Heart left ventricle (tissue), 13 donors: ENCODE measurements around the gene CSNK1D.

Source experiments
- POLR2A ChIP-seq, 2 donors: fragments of 450-650 bp; IDR thresholded peaks; one replicate each; pipeline ENCODE4 v1.6.1; 2017; ENCODE audit warnings: antibody characterized with exemption in 2 of 2, mild to moderate bottlenecking in 2 of 2, moderate library complexity in 2 of 2
- TF ChIP-seq, protein P1 (sequence below), 12 donors: fragments of 200-600 bp; sonication (generic) in 4 of 12; IDR thresholded peaks; one replicate each; pipeline versions ENCODE4 v1.5.0 to v1.8.0; 2018 to 2022; ENCODE audit warnings: antibody characterized with exemption in 12 of 12, mild to moderate bottlenecking in 5 of 12
- donor health status: ischemic (EF 13 %, LVEDD 7.1; RV severe dilation, severe dysfunction).
- donor health status: DM: no; HTN: yes; CAD: no.
- donor health status: DM: no; HTN: no; CAD: no.
- donor health status: ischemic (EF 25% LVEDD 6.9; RV normal size, moderate dysfunction).
- donor health status: ischemic (EF 25% LVEDD 5.7; RV mildly dilated, moderate dysfunction).
- donor health status: ischemic (EF 35%, LVEDD 5.7; RV mildly dilated, moderate dysfunction).
- donor health status: nonischemic (EF 11% LVEDD 7.7; RV severe dilation, severe dysfunction).
- donor health status: DM: yes; HTN: yes; CAD: no.
- donor health status: PGD.
- donor health status: ischemic (EF 29% LVEDD 5.4; RV normal size, mild dysfunction).
- donor health status: nonischemic (EF 23%, LVEDD 6.1; RV moderate dilation, normal function).

DNA sequence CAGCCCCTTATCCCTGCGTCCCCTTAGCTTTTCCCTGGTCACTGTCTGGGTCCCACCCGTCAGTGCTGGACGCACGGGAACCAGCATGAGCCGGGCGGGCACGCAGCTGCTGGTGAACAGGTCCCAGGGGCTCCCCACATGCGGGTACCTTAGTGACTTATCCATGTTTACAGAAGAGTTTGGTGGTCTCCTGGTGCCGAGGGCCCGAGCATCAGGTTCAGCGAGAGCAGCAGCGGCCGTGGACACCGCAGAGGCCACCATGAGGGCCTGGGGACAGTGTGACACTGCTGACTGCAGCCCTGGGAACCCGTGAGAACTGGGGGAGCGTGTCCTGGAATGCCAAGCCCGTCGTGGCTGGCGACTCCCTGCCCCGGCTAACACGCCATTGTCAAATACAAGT, 37.4 kb upstream of the CSNK1D start:
- TF ChIP-seq, protein P1, sequence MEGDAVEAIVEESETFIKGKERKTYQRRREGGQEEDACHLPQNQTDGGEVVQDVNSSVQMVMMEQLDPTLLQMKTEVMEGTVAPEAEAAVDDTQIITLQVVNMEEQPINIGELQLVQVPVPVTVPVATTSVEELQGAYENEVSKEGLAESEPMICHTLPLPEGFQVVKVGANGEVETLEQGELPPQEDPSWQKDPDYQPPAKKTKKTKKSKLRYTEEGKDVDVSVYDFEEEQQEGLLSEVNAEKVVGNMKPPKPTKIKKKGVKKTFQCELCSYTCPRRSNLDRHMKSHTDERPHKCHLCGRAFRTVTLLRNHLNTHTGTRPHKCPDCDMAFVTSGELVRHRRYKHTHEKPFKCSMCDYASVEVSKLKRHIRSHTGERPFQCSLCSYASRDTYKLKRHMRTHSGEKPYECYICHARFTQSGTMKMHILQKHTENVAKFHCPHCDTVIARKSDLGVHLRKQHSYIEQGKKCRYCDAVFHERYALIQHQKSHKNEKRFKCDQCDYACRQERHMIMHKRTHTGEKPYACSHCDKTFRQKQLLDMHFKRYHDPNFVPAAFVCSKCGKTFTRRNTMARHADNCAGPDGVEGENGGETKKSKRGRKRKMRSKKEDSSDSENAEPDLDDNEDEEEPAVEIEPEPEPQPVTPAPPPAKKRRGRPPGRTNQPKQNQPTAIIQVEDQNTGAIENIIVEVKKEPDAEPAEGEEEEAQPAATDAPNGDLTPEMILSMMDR (IDR thresholded peaks at IDR 0.05) = no peak
- TF ChIP-seq POLR2A (IDR thresholded peaks at IDR 0.05) = no peak
